T1000 (cell line): Measurements from ENCODE around the gene TPSG1.

Experiments used
- DNase-seq: peaks from one replicate; lab custom pipeline; 2025; ENCODE audit warnings: mixed read lengths; lab: John Stamatoyannopoulos, UW

TPSG1 gene

GRCh38 chr16:1176280-1176897 lies 48.7 kb downstream of the TPSG1 start:
- DNase-seq = no peak

- no peak for DNase-seq
Measured at GRCh38 chr16:1175566-1176279, 49.3 kb downstream of the TPSG1 start.

DNA sequence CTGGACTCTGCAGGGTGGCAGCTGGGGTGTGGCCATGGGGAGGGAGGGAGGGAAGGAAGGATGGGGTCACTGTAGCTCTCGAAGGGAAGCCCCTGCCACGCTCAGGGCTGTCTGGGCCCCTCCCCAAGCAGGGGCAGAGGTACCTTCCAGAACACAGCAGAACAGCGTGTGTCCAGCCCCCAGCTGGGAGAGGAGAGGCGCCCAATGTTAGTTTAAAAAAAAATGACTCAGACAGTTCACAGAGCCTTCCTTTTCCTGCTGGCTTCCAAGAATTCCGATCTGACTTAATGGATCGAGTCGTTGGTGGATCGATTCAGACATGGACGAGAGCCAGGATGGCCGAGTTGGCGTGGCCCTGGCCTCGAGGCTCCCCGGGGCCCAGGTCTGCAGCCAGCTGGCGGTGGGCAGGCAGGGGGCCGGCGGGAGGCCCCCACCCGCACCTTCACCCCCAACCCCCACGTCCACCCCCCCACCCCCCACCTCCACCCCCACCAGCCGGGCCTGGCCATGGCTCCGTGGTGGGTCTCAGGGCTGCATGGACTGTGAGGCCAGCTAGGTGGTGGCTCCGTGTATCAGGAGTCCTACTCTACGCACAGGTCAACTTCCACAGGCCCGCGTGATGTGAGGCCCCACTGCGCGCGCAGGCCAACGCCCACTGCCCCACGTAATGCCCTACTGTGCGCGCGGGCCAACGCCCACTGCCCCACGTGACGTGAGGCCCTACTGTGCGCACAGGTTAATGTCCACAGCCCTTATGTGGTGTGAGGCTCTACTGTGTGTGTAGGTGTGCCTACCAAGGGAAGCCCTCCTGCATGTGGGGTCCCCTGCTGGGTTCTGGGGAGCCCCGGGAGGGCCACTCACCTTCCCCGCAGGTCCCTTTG lies 50.4 kb downstream of the TPSG1 start:
- DNase-seq = no peak

DNA sequence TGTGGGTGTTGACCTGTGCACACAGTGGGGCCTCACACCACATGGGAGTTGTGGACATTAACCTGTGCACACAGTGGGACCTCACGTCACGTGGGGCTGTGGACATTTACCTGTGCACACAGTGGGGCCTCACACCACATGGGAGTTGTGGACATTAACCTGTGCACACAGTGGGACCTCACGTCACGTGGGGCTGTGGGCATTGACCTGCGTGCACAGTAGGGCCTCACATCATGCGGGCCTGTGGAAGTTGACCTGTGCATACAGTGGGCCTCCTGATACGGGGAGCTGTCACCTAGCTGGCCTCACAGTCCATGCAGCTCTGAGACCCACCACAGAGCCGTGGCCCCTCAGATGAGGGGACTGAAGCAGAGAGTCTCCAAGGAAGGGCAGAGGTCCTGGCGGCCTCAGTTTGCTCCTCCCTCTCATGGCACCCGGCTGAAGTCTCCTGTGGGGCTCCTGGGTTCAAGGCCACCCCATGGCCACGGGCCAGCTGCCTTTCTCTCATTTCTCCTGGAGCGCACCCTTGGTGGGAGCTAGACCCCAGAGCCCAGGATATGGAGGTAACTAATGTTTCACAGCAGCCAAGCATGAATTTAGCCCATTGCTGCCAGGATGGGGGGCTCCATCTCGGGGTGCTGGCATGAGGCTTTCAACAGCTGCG lies 51.1 kb downstream of the TPSG1 start:
- DNase-seq = no peak

- no peak for DNase-seq
Measured at GRCh38 chr16:1172651-1173050, 52.4 kb downstream of the TPSG1 start.

GRCh38 chr16:1171854-1172428 lies 53.1 kb downstream of the TPSG1 start:
- DNase-seq = no peak
